ENCODE measurements around the gene TMPRSS11E. TPM values are rescaled to one million over a fixed set of nuclear protein-coding genes. Genes with fewer than 3 reads are reported as not detected.
"Not testable (repeated sequence)": the region's sequence is repeated elsewhere in the genome, so short reads cannot be mapped to it uniquely, and the experiment has no call there.

TMPRSS11E gene
- total RNA-seq, 1 donor from 2014 or later, result not detected

DNA sequence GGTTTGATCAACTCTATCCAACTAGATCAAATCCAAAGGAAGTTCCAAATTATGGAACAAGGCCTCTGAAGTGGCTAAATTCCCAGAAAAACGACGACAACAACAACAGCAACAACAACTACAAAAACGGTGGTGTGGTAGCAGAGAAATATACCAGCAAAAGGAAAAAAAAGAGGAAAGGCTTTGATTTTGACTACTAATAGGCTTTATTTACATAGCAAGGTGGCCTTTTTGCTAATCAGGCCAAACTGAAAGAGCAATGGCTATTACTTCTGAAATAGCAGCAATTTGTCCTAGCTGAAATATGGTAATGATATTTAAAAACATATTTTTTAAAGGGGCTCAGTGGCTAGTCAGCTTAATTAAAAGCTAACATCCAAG is 40.8 kb upstream of the TMPRSS11E start:
- H3K4me3 Mint-ChIP-seq (ENCODE audit: unreplicated experiment), result no peak overlapping the region
- no peaks in the 10 kb centered on the region for H3K27me3 Mint-ChIP-seq (ENCODE audit: unreplicated experiment)
- H3K9me3 Mint-ChIP-seq (ENCODE audit: unreplicated experiment), result no peaks in the 10 kb centered on the region
- no peak for DNase-seq
- TF ChIP-seq, protein P1, sequence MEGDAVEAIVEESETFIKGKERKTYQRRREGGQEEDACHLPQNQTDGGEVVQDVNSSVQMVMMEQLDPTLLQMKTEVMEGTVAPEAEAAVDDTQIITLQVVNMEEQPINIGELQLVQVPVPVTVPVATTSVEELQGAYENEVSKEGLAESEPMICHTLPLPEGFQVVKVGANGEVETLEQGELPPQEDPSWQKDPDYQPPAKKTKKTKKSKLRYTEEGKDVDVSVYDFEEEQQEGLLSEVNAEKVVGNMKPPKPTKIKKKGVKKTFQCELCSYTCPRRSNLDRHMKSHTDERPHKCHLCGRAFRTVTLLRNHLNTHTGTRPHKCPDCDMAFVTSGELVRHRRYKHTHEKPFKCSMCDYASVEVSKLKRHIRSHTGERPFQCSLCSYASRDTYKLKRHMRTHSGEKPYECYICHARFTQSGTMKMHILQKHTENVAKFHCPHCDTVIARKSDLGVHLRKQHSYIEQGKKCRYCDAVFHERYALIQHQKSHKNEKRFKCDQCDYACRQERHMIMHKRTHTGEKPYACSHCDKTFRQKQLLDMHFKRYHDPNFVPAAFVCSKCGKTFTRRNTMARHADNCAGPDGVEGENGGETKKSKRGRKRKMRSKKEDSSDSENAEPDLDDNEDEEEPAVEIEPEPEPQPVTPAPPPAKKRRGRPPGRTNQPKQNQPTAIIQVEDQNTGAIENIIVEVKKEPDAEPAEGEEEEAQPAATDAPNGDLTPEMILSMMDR (IDR thresholded peaks at IDR 0.05; ENCODE audit: partially characterized antibody, unreplicated experiment), result no peak
- no peaks in the 10 kb centered on the region for H3K36me3 Mint-ChIP-seq (ENCODE audit: unreplicated experiment)
- H3K4me1 Mint-ChIP-seq (ENCODE audit: low read depth, unreplicated experiment), result peaks cover 8% of the 10 kb centered on the region
- H3K27ac Mint-ChIP-seq (ENCODE audit: unreplicated experiment), result no peak overlapping the region

GRCh38 chr4:68407015-68407867 is 40.0 kb upstream of the TMPRSS11E start:
- not testable (repeated sequence) for H3K27me3 Mint-ChIP-seq (ENCODE audit: unreplicated experiment); H3K36me3 Mint-ChIP-seq (ENCODE audit: unreplicated experiment); H3K27ac Mint-ChIP-seq (ENCODE audit: unreplicated experiment); H3K4me3 Mint-ChIP-seq (ENCODE audit: unreplicated experiment); H3K4me1 Mint-ChIP-seq (ENCODE audit: low read depth, unreplicated experiment); H3K9me3 Mint-ChIP-seq (ENCODE audit: unreplicated experiment); DNase-seq

GRCh38 chr4:68407868-68408190 is 39.4 kb upstream of the TMPRSS11E start:
- Mint-ChIP-seq H3K36me3 (ENCODE audit: unreplicated experiment) (no peaks in the 10 kb centered on the region), H3K4me3 (ENCODE audit: unreplicated experiment) (no peak overlapping the region), H3K4me1 (ENCODE audit: low read depth, unreplicated experiment) (peaks cover 8% of the 10 kb centered on the region), H3K27ac (ENCODE audit: unreplicated experiment) (no peak overlapping the region), H3K9me3 (ENCODE audit: unreplicated experiment) (no peaks in the 10 kb centered on the region), H3K27me3 (ENCODE audit: unreplicated experiment) (no peaks in the 10 kb centered on the region)
- TF ChIP-seq, protein P1 (IDR thresholded peaks at IDR 0.05; ENCODE audit: partially characterized antibody, unreplicated experiment), result no peak
- DNase-seq, result no peak

GRCh38 chr4:68410149-68410548 is 37.1 kb upstream of the TMPRSS11E start:
- DNase-seq, result no peak
- H3K4me3 Mint-ChIP-seq (ENCODE audit: unreplicated experiment), result no peak overlapping the region
- peaks cover 6% of the 10 kb centered on the region for H3K4me1 Mint-ChIP-seq (ENCODE audit: low read depth, unreplicated experiment)

GRCh38 chr4:68410643-68411042 is 36.6 kb upstream of the TMPRSS11E start:
- H3K9me3 Mint-ChIP-seq (ENCODE audit: unreplicated experiment), result no peaks in the 10 kb centered on the region
- H3K27ac Mint-ChIP-seq (ENCODE audit: unreplicated experiment), result no peak overlapping the region
- H3K27me3 Mint-ChIP-seq (ENCODE audit: unreplicated experiment), result peaks cover 3% of the 10 kb centered on the region
- DNase-seq, result no peak
- H3K36me3 Mint-ChIP-seq (ENCODE audit: unreplicated experiment), result no peaks in the 10 kb centered on the region
- no peak overlapping the region for H3K4me3 Mint-ChIP-seq (ENCODE audit: unreplicated experiment)
- H3K4me1 Mint-ChIP-seq (ENCODE audit: low read depth, unreplicated experiment), result peaks cover 6% of the 10 kb centered on the region
- TF ChIP-seq, protein P1 (IDR thresholded peaks at IDR 0.05; ENCODE audit: partially characterized antibody, unreplicated experiment), result no peak

More at GRCh38 chr4:68410149-68410548, 37.1 kb upstream of the TMPRSS11E start:
- no peaks in the 10 kb centered on the region for H3K9me3 Mint-ChIP-seq (ENCODE audit: unreplicated experiment)
- no peaks in the 10 kb centered on the region for H3K36me3 Mint-ChIP-seq (ENCODE audit: unreplicated experiment)
- TF ChIP-seq, protein P1 (IDR thresholded peaks at IDR 0.05; ENCODE audit: partially characterized antibody, unreplicated experiment), result no peak
- H3K27ac Mint-ChIP-seq (ENCODE audit: unreplicated experiment), result no peak overlapping the region
- peaks cover 3% of the 10 kb centered on the region for H3K27me3 Mint-ChIP-seq (ENCODE audit: unreplicated experiment)

DNA sequence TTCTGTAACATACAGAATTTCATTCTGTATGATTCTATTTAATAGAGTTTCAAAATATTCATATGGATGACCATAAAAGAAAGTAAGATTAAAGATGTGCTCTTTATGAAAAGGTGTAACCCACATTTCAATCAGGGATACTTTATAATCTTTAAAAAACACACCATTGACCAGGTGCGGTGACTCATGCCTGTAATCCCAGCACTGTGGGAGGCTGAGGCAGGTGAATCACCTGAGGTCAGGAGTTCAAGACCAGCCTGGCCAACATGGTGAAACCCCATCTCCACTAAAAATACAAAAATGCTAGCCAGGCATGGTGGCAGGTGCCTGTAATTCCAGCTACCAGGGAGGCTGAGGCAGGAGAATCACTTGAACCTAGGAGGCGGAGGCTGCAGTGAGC is 35.2 kb upstream of the TMPRSS11E start:
- not testable (repeated sequence) for H3K27me3 Mint-ChIP-seq (ENCODE audit: unreplicated experiment); DNase-seq; H3K4me1 Mint-ChIP-seq (ENCODE audit: low read depth, unreplicated experiment)

More for the DNA sequence above, 35.2 kb upstream of the TMPRSS11E start:
- H3K4me3 Mint-ChIP-seq (ENCODE audit: unreplicated experiment); H3K9me3 Mint-ChIP-seq (ENCODE audit: unreplicated experiment); H3K36me3 Mint-ChIP-seq (ENCODE audit: unreplicated experiment); H3K27ac Mint-ChIP-seq (ENCODE audit: unreplicated experiment): not testable (repeated sequence)
